NK-92 treated with Interleukin-12 subunit alpha and Interleukin-12 subunit beta, amount 100 ng/mL, for 24 hours (cell line): ENCODE results near the gene TRPC4AP.
"Not testable (repeated sequence)": the region's sequence is repeated elsewhere in the genome, so short reads cannot be mapped to it uniquely, and the experiment has no call there.

Experiments
- DNase-seq: peaks from one replicate; lab custom pipeline; 2025; lab: John Stamatoyannopoulos, UW

TRPC4AP gene

GRCh38 chr20:35055445-35056276 lies 36.9 kb downstream of the TRPC4AP start:
- no peak for DNase-seq

- DNase-seq: no peak
Measured at GRCh38 chr20:35054814-35055213, 37.8 kb downstream of the TRPC4AP start.

DNA sequence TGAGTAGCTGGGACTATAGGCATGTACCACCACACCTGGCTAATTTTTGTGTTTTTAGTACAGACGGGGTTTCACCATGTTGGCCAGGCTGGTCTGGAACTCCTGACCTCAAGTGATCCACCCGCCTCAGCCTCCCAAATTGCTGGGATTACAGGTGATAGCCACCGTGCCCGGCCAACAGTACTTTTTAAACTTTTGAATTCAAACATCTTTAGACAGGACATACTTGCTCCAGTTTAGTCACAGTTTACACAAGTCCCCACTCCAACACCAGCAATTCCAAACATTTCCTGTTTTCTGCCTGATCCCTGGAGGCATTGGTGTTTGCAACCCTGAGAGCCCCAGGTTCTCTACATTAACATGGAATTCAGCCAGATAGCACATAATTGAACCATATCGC lies 40.0 kb downstream of the TRPC4AP start:
- not testable (repeated sequence) for DNase-seq

DNA sequence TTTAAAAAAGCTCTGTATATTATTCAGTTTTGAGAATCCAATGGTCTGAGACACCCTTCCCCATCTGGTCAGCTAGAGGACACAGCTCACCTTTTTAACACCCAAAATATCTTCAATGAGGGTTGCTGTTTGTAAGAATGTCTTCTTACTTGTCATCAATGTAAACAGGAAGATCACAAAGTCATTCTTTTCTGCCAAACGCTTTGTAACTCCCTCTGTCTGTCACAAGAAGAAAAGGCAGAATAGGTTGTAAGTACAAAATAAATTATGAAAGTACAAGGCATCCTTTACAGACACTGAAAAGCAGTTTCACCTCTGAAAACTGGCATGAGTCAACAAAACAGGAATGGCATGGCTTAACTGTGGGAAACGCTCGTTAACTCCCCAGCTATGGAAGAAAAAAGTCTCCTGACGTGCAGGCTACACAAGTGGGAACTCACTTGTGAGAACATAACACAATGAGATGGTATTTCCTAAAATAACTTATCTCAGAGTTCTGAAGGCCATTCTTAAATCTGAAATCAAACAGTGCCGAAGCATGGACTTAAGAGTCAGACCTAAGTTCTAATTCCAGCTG lies 42.7 kb downstream of the TRPC4AP start:
- no peak for DNase-seq

DNA sequence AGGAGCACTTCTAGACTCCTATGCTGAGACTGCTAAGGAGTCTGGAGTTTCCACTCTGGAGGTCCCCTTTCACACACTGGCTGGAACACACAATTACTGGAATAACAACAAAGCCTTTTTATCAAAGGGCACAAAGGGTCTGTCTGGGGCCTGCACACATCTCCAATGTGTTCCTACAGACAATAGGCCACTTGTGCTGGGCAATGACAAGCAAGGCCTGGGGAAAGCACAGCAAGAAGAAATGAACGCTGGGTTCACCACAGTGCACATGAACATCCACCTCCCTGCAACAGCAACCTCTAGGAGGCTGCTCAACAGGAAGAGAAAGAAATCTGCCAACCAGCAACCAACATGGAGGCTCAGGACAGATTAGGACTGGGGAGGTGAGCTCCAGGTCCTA lies 43.9 kb downstream of the TRPC4AP start:
- no peak for DNase-seq

GRCh38 chr20:35042268-35042667 lies 50.3 kb downstream of the TRPC4AP start:
- DNase-seq: no peak

- no peak for DNase-seq
Measured at GRCh38 chr20:35040646-35041045, 52.0 kb downstream of the TRPC4AP start.

DNA sequence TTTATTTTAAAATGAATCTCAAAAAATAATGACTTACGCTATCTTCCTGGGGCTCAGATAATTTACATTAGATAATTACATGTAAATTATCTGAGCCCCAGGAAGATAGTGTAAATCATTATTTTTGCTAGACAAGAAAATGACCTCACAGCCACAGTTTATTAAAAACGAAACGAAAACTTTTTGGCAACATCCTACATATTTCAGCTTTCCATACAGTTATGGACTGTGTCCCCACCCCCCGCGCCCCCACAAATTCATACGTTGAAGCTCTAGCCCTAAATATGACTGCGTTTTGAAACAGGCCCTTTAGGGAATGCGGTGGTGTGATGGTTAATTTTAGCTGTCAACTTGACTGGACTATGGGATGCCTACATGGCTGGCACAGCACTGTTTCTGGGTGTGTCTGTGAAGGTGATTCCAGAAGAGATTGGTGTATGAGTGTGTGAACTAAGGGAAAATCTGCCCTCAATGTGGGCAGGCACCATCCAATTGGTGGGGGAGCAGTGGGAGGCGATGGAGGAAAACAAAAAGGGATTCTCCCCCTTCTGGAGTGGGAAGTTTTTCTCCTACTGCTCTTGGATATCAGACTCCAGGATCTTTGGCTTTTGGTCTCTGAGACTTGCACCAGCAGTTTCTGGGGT lies 52.6 kb downstream of the TRPC4AP start:
- no peak for DNase-seq

GRCh38 chr20:35039146-35039545 lies 53.5 kb downstream of the TRPC4AP start:
- no peak for DNase-seq

GRCh38 chr20:35034145-35034544 lies 58.5 kb downstream of the TRPC4AP start:
- DNase-seq: no peak

DNA sequence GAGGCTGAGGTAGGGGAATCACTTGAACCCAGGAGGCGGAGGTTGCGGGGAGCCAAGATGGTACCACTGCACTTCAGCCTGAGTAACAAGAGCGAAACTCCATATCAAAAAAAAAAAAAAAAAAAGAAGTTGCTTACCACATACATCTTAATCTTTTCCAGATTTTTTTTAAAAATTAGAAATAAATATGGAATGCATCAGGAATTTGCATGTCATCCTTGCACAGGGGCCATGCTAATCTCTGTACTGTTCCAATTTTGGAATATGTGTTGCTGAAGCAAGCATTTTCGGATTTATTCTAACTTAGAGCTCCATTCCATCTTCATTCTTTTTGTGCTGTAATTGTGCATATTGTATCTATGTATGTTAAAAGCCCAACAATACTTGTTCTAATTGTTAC lies 62.5 kb downstream of the TRPC4AP start:
- DNase-seq: no peak

- no peak for DNase-seq
Measured at GRCh38 chr20:35027301-35027700, 65.3 kb downstream of the TRPC4AP start.

DNA sequence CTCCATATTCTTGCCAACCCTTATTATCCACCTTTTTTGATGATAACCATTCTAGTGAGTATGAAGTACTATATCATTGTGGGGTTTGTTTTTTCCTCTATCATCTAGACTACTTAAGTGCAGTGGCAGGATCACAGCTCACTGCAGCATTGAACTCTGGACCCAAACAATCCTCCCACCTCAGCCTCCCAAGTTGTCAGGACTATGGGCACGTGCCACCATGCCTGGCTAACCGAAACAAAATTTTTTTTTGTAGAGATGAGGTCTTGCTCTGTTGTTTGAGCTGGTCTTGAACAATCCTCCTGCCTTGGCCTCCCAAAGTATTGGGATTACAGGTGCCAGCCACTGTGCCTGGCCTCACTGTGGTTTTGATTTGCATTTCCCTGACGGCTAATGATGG lies 67.5 kb downstream of the TRPC4AP start:
- no peak for DNase-seq

DNA sequence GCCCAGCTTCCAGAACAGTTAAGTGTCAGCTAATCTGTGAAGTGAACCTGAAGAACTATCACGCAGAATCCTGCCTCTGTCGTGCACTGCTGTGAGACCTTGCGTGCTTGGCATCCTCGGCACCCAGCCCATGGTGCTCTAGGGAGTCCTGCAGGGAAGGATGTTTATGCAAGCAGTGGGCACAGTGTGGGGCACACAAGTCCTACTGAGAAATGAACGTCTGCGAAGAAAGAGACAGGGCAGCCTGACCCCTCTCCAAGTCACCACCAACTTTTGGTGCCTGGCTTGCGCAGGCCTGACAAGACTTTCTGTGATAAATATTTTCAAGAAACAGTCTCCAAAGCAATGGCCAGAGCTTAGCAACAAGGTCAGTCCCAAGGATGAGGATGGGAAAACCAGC lies 69.0 kb downstream of the TRPC4AP start:
- DNase-seq: no peak

GRCh38 chr20:35021831-35022230 lies 70.8 kb downstream of the TRPC4AP start:
- no peak for DNase-seq

DNA sequence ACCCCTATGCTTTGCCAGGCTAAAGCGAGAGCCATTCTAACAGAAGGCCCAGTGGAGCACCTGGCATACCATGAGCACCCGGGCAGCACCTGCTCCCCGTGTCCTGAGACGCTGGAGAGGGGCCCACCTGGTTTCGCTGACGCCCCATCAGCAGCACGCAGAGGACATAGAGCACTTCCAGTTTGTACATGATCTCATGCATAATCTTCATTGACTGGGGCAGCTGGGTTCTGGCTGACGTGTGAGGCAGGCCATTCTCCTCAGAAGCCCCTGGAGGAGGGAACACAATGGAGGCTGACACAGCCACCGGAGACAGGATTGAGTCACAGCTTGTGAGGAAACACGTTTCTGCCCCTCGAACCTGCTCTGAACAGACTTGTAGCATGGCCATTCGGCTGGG lies 71.5 kb downstream of the TRPC4AP start:
- DNase-seq: no peak

- DNase-seq: no peak
Measured at GRCh38 chr20:35020108-35020928, 72.3 kb downstream of the TRPC4AP start.

- DNase-seq: no peak
Measured at GRCh38 chr20:35018590-35019371, 73.8 kb downstream of the TRPC4AP start.

DNA sequence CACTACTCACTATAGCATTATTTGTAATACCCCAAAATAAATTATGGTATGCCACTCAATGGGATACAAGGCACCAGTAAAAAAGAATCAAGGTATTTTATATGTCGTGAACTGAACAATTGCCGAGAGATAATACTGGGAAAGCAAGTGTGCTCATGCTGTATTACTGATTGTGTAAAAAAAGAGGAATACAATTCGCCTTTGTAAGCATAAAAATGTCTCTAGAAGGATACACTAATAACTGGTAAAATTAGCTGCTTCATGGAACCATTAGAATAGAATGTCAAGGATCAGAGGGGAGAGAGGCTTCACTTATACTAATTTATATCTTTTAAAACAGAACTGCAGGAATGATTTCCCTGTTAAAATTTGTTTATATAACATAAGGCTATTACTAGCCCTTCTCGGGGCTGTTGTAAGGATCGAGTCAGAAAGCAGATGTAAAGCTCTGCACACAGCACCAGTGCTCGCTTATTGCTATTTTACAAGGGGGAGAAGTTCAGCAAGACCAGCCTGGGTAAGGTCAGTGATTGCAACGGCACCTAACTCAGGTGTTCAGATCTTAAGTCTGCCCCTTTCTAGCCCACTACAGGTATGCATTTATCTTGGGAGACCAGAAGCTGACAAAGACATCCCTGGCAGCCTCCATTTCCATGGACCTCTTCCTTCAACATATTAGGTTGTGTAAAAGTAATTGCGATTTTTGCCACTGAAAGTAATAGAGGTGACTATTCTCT lies 75.3 kb downstream of the TRPC4AP start:
- DNase-seq: no peak

GRCh38 chr20:35015863-35016193 lies 76.8 kb downstream of the TRPC4AP start:
- no peak for DNase-seq

GRCh38 chr20:35014537-35014936 lies 78.1 kb downstream of the TRPC4AP start:
- no peak for DNase-seq
